Neural cell (in vitro differentiated cells): ENCODE results near the gene NT5E. TPM values are rescaled to one million over a fixed set of nuclear protein-coding genes. Genes with fewer than 3 reads are reported as not detected.

Experiments
- H2AFZ ChIP-seq: fragments of 200-600, 300-800 bp; sonication (generic), shearing (Covaris generic); 2 replicates; pipeline ENCODE4 v1.6.0; 2014; ENCODE audit warnings: low read depth, mild to moderate bottlenecking, antibody characterized with exemption, low read length, moderate library complexity
- H3F3A ChIP-seq: fragments of 200-600 bp; shearing (Covaris generic); 2 replicates; pipeline ENCODE4 v1.6.1; 2016; ENCODE audit warnings: mild to moderate bottlenecking, moderate library complexity, mixed read lengths, antibody characterized with exemption, low read length; ENCODE audit not compliant: insufficient read depth, poor library complexity, severe bottlenecking
- H3K27ac ChIP-seq: fragments of 200-600, 300-800 bp; sonication (generic), shearing (Covaris generic); 2 replicates; pipeline ENCODE4 v1.5.1; 2014; ENCODE audit warnings: mild to moderate bottlenecking, low read length, moderate library complexity
- H3K27me3 ChIP-seq: fragments of 300-800, 200-600 bp; sonication (generic), shearing (Covaris generic); 2 replicates; pipeline ENCODE4 v1.6.0; 2014; ENCODE audit warnings: mild to moderate bottlenecking, low read depth, low read length, moderate library complexity; ENCODE audit not compliant: insufficient read depth
- H3K36me3 ChIP-seq: fragments of 300-800, 200-600 bp; sonication (generic), shearing (Covaris generic); 2 replicates; pipeline ENCODE4 v1.5.1; 2014; ENCODE audit warnings: mild to moderate bottlenecking, antibody characterized with exemption, low read length, moderate library complexity; ENCODE audit not compliant: insufficient read depth
- H3K4me2 ChIP-seq: fragments of 300-800, 200-600 bp; sonication (generic), shearing (Covaris generic); 2 replicates; pipeline ENCODE4 v1.6.0; 2014; ENCODE audit warnings: mild to moderate bottlenecking, low read length
- H3K4me3 ChIP-seq: fragments of 300-800, 200-600 bp; sonication (generic), shearing (Covaris generic); 2 replicates; pipeline ENCODE4 v1.5.1; 2014; ENCODE audit warnings: mild to moderate bottlenecking, low read length, moderate library complexity
- H3K79me2 ChIP-seq: fragments of 200-600 bp; shearing (Covaris generic); replicated peaks from 2 replicates; pipeline ENCODE4 v1.6.0; 2014; ENCODE audit warnings: mild to moderate bottlenecking, low read length, moderate library complexity; ENCODE audit not compliant: insufficient read depth
- H3K9ac ChIP-seq: fragments of 300-800, 200-600 bp; sonication (generic), shearing (Covaris generic); 2 replicates; pipeline ENCODE4 v1.6.1; 2016; ENCODE audit warnings: mild to moderate bottlenecking, low read length, mixed read lengths
- H3K9me2 ChIP-seq: fragments of 200-600 bp; shearing (Covaris generic); 2 replicates; pipeline ENCODE4 v1.6.1; 2016; ENCODE audit warnings: mild to moderate bottlenecking, low read length, mixed read lengths; ENCODE audit not compliant: insufficient read depth
- H3K9me3 ChIP-seq: fragments of 200-600, 300-800 bp; sonication (generic), shearing (Covaris generic); 2 replicates; pipeline ENCODE4 v1.6.1; 2016; ENCODE audit warnings: mild to moderate bottlenecking, mixed run types, low read length, moderate library complexity, mixed read lengths
- H4K20me1 ChIP-seq: fragments of 200-600 bp; shearing (Covaris generic); 2 replicates; pipeline ENCODE4 v1.6.1; 2016; ENCODE audit warnings: mild to moderate bottlenecking, mixed run types; ENCODE audit not compliant: insufficient read depth
- EP300 ChIP-seq: fragments of 450-650 bp; conservative IDR thresholded peaks from 2 replicates; pipeline ENCODE4 v1.6.1; 2014; ENCODE audit warnings: antibody characterized with exemption, mild to moderate bottlenecking, moderate library complexity; ENCODE audit not compliant: poor library complexity, severe bottlenecking
- EZH2 ChIP-seq: fragments of 200-600, 300-800 bp; shearing (Covaris generic), sonication (generic); IDR thresholded peaks from 2 replicates; pipeline ENCODE4 v1.6.1; 2014; ENCODE audit warnings: antibody characterized with exemption, low read length, borderline replicate concordance, mild to moderate bottlenecking; ENCODE audit not compliant: insufficient read depth, poor library complexity, severe bottlenecking
- MXI1 ChIP-seq: fragments of 450-650 bp; conservative IDR thresholded peaks from 2 replicates; pipeline ENCODE4 v1.6.1; 2014; ENCODE audit warnings: antibody characterized with exemption, mild to moderate bottlenecking; ENCODE audit not compliant: poor library complexity, severe bottlenecking
- POLR2AphosphoS5 ChIP-seq: IDR thresholded peaks from 2 replicates; pipeline ENCODE4 v1.6.1; 2012
- RAD21 ChIP-seq: fragments of 450-650 bp; conservative IDR thresholded peaks from 2 replicates; pipeline ENCODE4 v1.6.1; 2014; ENCODE audit warnings: antibody characterized with exemption, mild to moderate bottlenecking, moderate library complexity
- SMC3 ChIP-seq: fragments of 450-650 bp; conservative IDR thresholded peaks from 2 replicates; pipeline ENCODE4 v1.6.1; 2014; ENCODE audit warnings: antibody characterized with exemption, mild to moderate bottlenecking, moderate library complexity; ENCODE audit not compliant: poor library complexity
- TAF1 ChIP-seq: IDR thresholded peaks from 2 replicates; pipeline ENCODE4 v1.6.1; 2012; ENCODE audit warnings: low read depth
- polyA plus RNA-seq: library from polyadenylated mRNA; depleted of rRNA; stranded (reverse); fragments of >200 nt; gene quantifications from 2 replicates; pipeline ENCODE4 v1.2.3, GENCODE V29; 2014
- TF ChIP-seq, protein P1 (sequence below): IDR thresholded peaks from 2 replicates; pipeline ENCODE4 v1.6.1; 2012; ENCODE audit warnings: borderline replicate concordance
- TF ChIP-seq, protein P2 (sequence below): fragments of 450-650 bp; IDR thresholded peaks from 2 replicates; pipeline ENCODE4 v1.5.1; 2014; ENCODE audit warnings: antibody characterized with exemption, mild to moderate bottlenecking, moderate library complexity; ENCODE audit not compliant: poor library complexity, severe bottlenecking

The NT5E gene
- polyA plus RNA-seq, 1 donor from 2014 or later, result not detected

DNA sequence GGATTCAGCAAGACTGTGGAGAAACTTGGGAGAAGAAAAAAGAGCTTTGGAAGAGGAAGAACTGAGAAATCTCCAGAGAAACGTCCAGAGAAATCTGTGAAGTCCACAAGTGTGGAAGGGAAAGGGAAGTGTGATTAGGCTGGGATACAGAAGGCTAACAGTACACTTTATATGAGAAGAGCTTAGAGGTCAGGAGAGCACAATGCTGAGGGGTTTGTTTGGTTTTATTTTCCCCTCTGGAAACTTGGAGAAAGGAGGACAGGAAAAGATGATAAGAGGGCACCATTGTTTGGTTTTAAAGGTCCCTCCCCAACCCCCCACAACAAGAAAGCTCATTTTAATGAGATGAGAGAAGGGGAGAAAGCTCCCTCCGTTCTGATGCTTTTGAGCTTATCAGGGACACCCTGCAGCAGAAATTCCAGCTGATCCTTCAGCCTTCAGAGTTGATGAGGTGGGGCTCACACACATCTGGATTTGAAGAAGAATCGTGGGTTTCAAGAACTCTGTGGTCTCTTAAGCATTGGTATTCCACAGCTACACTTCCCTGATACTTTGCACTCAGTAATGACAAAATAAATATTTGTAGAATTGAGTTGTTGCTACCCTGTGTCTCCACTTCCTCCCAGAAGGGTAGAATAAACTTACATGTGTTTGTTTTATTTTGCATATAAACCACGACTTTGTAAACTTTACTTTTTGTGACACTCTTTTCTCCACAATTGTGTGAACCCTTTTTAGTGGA, 1.9 kb downstream of the NT5E start:
- no peaks in the 10 kb centered on the region for H3K79me2 ChIP-seq
- no peak overlapping the region for H2AFZ ChIP-seq
- no peaks in the 10 kb centered on the region for H3F3A ChIP-seq
- H3K27me3 ChIP-seq, result peaks cover 67% of the 10 kb centered on the region
- H4K20me1 ChIP-seq, result no peaks in the 10 kb centered on the region
- no peaks in the 10 kb centered on the region for H3K9me2 ChIP-seq
- H3K36me3 ChIP-seq, result no peaks in the 10 kb centered on the region
- no peak overlapping the region for H3K9ac ChIP-seq
- no peak for TF ChIP-seq SMC3
- TF ChIP-seq, protein P1, sequence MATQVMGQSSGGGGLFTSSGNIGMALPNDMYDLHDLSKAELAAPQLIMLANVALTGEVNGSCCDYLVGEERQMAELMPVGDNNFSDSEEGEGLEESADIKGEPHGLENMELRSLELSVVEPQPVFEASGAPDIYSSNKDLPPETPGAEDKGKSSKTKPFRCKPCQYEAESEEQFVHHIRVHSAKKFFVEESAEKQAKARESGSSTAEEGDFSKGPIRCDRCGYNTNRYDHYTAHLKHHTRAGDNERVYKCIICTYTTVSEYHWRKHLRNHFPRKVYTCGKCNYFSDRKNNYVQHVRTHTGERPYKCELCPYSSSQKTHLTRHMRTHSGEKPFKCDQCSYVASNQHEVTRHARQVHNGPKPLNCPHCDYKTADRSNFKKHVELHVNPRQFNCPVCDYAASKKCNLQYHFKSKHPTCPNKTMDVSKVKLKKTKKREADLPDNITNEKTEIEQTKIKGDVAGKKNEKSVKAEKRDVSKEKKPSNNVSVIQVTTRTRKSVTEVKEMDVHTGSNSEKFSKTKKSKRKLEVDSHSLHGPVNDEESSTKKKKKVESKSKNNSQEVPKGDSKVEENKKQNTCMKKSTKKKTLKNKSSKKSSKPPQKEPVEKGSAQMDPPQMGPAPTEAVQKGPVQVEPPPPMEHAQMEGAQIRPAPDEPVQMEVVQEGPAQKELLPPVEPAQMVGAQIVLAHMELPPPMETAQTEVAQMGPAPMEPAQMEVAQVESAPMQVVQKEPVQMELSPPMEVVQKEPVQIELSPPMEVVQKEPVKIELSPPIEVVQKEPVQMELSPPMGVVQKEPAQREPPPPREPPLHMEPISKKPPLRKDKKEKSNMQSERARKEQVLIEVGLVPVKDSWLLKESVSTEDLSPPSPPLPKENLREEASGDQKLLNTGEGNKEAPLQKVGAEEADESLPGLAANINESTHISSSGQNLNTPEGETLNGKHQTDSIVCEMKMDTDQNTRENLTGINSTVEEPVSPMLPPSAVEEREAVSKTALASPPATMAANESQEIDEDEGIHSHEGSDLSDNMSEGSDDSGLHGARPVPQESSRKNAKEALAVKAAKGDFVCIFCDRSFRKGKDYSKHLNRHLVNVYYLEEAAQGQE, result no peak
- TF ChIP-seq, protein P2, sequence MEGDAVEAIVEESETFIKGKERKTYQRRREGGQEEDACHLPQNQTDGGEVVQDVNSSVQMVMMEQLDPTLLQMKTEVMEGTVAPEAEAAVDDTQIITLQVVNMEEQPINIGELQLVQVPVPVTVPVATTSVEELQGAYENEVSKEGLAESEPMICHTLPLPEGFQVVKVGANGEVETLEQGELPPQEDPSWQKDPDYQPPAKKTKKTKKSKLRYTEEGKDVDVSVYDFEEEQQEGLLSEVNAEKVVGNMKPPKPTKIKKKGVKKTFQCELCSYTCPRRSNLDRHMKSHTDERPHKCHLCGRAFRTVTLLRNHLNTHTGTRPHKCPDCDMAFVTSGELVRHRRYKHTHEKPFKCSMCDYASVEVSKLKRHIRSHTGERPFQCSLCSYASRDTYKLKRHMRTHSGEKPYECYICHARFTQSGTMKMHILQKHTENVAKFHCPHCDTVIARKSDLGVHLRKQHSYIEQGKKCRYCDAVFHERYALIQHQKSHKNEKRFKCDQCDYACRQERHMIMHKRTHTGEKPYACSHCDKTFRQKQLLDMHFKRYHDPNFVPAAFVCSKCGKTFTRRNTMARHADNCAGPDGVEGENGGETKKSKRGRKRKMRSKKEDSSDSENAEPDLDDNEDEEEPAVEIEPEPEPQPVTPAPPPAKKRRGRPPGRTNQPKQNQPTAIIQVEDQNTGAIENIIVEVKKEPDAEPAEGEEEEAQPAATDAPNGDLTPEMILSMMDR, result no peak
- no peak for TF ChIP-seq EZH2
- TF ChIP-seq MXI1, result no peak
- TF ChIP-seq RAD21, result no peak
- no peak for TF ChIP-seq EP300
- no peak overlapping the region for H3K4me3 ChIP-seq
- H3K27ac ChIP-seq, result no peak overlapping the region
- H3K4me2 ChIP-seq, result no peak overlapping the region
- no peaks in the 10 kb centered on the region for H3K9me3 ChIP-seq

DNA sequence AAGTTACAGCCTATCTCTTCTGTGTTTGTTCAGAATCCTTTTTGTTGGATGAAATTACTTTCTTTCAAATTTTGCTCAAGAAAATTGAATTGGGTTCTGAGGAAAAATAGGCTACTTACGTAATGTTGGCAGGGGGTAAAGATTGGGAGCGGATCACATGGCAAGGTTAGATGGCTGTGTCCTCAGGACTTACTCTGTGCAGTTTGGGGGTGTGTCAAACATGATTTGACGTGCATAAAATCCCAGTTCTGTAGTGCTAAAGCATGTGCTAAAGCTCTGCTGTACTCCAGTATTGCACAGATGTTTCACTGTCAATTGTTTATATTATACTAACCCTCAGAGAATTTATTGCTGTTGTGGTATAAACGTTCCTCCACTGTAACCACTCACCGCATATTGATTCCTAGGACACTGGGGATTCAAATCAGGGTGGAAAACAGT, 2.6 kb downstream of the NT5E start:
- H3K9me3 ChIP-seq, result no peaks in the 10 kb centered on the region
- TF ChIP-seq SMC3, result no peak
- no peak for TF ChIP-seq MXI1
- TF ChIP-seq TAF1, result no peak
- TF ChIP-seq, protein P2, result no peak
- no peak for TF ChIP-seq POLR2AphosphoS5
- no peak for TF ChIP-seq RAD21
- no peak for TF ChIP-seq EZH2
- TF ChIP-seq EP300, result no peak
- TF ChIP-seq, protein P1, result no peak
- peaks cover 62% of the 10 kb centered on the region for H3K27me3 ChIP-seq
- no peak overlapping the region for H3K4me3 ChIP-seq
- no peak overlapping the region for H3K4me2 ChIP-seq
- H2AFZ ChIP-seq, result no peak overlapping the region
- no peak overlapping the region for H3K27ac ChIP-seq
- no peaks in the 10 kb centered on the region for H4K20me1 ChIP-seq
- H3K36me3 ChIP-seq, result no peaks in the 10 kb centered on the region
- H3K79me2 ChIP-seq, result no peaks in the 10 kb centered on the region
- no peaks in the 10 kb centered on the region for H3F3A ChIP-seq
- H3K9ac ChIP-seq, result no peak overlapping the region
- H3K9me2 ChIP-seq, result no peaks in the 10 kb centered on the region
